ENCODE measurements around the gene TIGAR.

The TIGAR gene

DNA sequence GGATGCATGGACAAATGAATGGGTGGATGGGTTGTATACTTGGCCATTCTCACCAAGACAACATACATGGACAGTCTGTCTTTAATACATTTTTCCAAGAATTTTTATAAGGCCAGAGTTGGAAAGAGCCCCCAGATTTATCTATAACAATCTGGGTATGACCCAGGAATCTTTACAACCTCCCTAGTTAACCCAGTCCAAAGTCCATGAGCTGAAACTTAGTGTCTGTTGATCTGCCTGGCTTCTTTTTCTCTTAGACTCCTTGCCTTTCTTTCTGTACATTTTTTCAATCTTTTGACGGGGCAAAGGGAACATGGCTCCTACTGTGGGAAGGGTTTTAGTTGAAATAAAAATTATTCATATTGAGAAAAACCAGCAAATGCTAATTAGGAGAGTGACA is 57.8 kb downstream of the TIGAR start:
- no peak for DNase-seq (ENCODE audit: low read depth, low spot score)

- DNase-seq (ENCODE audit: low read depth, low spot score), result peak; percentile 35
Observed at GRCh38 chr12:4379405-4379804, 58.4 kb downstream of the TIGAR start, which contains the start of gene FGF23. Gene FGF23 (minus strand): TSS chr12:4379712. CDS start chr12:4379582, 130 bp downstream.

DNA sequence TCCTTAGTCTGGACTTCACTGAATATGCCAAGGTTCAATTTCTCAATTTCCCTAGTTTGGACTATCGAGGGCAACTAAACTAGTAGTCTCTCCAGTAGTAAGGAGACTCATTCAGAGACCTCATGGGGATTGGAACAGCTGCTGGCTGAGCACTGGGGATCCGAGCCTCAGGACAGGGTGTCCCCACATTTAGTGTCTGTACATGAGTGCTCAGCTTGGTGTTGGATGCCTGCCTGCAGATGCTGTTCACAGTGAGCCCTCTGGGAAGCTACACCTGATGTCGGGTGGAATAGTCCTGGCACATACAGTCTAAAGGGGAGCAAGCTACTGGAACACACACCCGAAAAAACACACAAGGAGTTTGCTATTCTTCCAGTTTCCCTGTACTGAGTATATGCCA is 59.3 kb downstream of the TIGAR start:
- DNase-seq (ENCODE audit: low read depth, low spot score), result no peak

DNA sequence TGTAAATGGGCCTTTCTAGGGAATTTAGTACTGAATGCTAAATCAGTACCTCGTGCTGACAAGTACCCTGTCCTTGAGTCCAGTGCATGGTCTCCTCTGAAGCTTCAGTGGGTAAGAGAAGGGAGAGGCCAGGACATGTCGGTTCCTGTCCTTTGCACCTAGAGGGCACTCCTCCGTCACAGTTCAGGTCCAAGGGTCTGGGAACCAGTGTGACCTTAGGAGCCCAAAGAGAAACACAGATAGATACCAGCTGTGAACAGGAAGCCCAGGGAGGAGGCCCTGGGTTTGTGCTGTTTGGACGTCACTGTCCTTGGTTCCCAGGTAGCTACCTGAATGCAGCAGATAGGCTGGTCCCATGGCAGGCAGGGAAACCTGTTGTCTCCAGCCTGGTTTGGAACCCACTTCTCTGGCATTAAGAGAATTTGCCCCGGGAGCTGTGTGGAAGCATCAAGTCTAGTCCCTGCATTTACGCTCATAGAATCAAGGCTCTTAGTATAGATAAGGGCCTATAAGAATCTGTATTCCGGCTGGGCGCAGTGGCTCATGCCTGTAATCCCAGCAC is 62.4 kb downstream of the TIGAR start:
- DNase-seq (ENCODE audit: low read depth, low spot score), result no peak

- no peak for DNase-seq (ENCODE audit: low read depth, low spot score)
Observed at GRCh38 chr12:4386801-4387200, 65.8 kb downstream of the TIGAR start.

- DNase-seq (ENCODE audit: low read depth, low spot score), result no peak
Observed at GRCh38 chr12:4387607-4388006, 66.6 kb downstream of the TIGAR start.

- no peak for DNase-seq (ENCODE audit: low read depth, low spot score)
Observed at GRCh38 chr12:4388032-4388431, 67.0 kb downstream of the TIGAR start.

GRCh38 chr12:4388662-4389061 is 67.6 kb downstream of the TIGAR start:
- no peak for DNase-seq (ENCODE audit: low read depth, low spot score)

- no peak for DNase-seq (ENCODE audit: low read depth, low spot score)
Observed at GRCh38 chr12:4392223-4392742, 71.3 kb downstream of the TIGAR start.

GRCh38 chr12:4393211-4393610 is 72.2 kb downstream of the TIGAR start:
- DNase-seq (ENCODE audit: low read depth, low spot score), result no peak

- DNase-seq (ENCODE audit: low read depth, low spot score), result no peak
Observed at GRCh38 chr12:4395818-4396217, 74.8 kb downstream of the TIGAR start.

DNA sequence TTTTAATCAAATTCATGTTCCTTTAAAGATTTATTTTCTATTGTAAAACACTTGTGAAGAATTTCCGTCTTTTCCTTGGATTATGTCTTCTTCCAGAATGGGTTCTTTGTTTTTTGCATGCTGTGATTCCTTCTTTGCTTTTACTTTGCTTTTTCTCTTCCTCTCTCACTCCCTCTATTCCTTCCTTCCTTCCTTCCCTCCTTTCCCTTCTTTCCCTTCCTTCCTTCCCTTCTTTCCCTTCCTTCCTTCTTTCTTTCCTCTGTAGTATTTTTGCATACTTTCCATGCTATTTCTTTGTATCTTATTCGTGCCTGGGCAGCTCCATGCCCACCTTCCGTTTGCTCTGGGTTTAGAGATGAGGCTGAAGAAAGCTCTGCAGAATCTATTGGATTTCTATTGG is 80.1 kb downstream of the TIGAR start:
- DNase-seq (ENCODE audit: low read depth, low spot score), result no peak

DNA sequence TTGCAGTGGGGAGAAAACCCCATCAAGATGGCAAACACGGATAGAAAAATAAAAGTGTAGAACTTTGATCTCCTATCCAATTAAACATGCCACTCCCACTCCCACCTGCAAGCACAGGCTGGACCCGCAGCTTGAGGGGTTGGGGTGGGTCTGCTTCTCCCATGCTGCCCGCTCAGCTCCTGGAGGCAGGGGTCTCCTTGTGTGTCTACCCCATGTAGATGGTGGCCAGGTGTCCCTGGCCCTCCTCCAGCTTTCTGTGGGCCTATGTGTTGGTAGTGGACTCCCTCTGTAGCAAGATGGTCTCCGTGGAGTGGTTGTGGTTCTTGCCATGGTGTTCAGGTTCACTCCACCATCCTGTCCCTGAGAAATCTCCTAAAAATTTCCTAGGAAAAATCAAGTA is 82.0 kb downstream of the TIGAR start:
- DNase-seq (ENCODE audit: low read depth, low spot score), result no peak

Data from astrocyte of the hippocampus (primary cell).